HEK293 (cell line): ENCODE results near the gene CHST3.

ENCODE experiments used
- BCL11A ChIP-seq: fragments of 450-650 bp; formaldehyde crosslinking; IDR thresholded peaks from 2 replicates; pipeline ENCODE4 v1.5.1; 2016; ENCODE audit warnings: low read depth, missing biosample characterization, missing genetic modification characterization
- HOXC10 ChIP-seq: sonication (generic); formaldehyde crosslinking; IDR thresholded peaks from 2 replicates; pipeline ENCODE4 v1.8.1; 2023; ENCODE audit warnings: mild to moderate bottlenecking, missing genetic modification reagents
- IKZF3 ChIP-seq: fragments of 450-650 bp; IDR thresholded peaks from 2 replicates; pipeline ENCODE4 v1.5.0; 2018; ENCODE audit warnings: missing biosample characterization, mild to moderate bottlenecking, missing genetic modification characterization, moderate library complexity
- PATZ1 ChIP-seq: fragments of 450-650 bp; formaldehyde crosslinking; IDR thresholded peaks from 2 replicates; pipeline ENCODE4 v1.5.1; 2016; ENCODE audit warnings: missing biosample characterization, missing genetic modification characterization
- RBAK ChIP-seq: fragments of 450-650 bp; formaldehyde crosslinking; IDR thresholded peaks from 2 replicates; pipeline ENCODE4 v1.5.1; 2016; ENCODE audit warnings: missing biosample characterization, missing genetic modification characterization
- ZBTB48 ChIP-seq: fragments of 450-650 bp; formaldehyde crosslinking; IDR thresholded peaks from 2 replicates; pipeline ENCODE4 v1.5.1; 2016; ENCODE audit warnings: missing biosample characterization, missing genetic modification characterization
- ZBTB8A ChIP-seq: fragments of 450-650 bp; formaldehyde crosslinking; IDR thresholded peaks from 2 replicates; pipeline ENCODE4 v1.5.1; 2016; ENCODE audit warnings: missing biosample characterization, missing genetic modification characterization
- ZNF223 ChIP-seq: fragments of 450-650 bp; formaldehyde crosslinking; IDR thresholded peaks from 2 replicates; pipeline ENCODE4 v1.5.1; 2016; ENCODE audit warnings: missing biosample characterization, missing genetic modification characterization
- ZNF274 ChIP-seq, 2 experiments: fragments of 200-500 bp in 1 of 2; fragments of 450-650 bp in 1 of 2; sonication (Bioruptor generic) in 1 of 2; formaldehyde crosslinking in 1 of 2; IDR thresholded peaks; 2 replicates each; pipeline versions ENCODE4 v1.5.1 to v1.6.1; 2014 to 2016; ENCODE audit warnings: borderline replicate concordance in 1 of 2, inconsistent platforms in 1 of 2, low read length in 1 of 2, missing biosample characterization in 1 of 2, missing genetic modification characterization in 1 of 2
- ZNF48 ChIP-seq: fragments of 450-650 bp; formaldehyde crosslinking; IDR thresholded peaks from 2 replicates; pipeline ENCODE4 v1.5.1; 2016; ENCODE audit warnings: missing biosample characterization, missing genetic modification characterization
- ZNF501 ChIP-seq: fragments of 450-650 bp; formaldehyde crosslinking; IDR thresholded peaks from 2 replicates; pipeline ENCODE4 v1.5.1; 2016; ENCODE audit warnings: missing biosample characterization, missing genetic modification characterization
- ZNF560 ChIP-seq: fragments of 450-650 bp; formaldehyde crosslinking; IDR thresholded peaks from 2 replicates; pipeline ENCODE4 v1.5.1; 2017; ENCODE audit warnings: missing biosample characterization, missing genetic modification characterization, borderline replicate concordance
- ZNF600 ChIP-seq: fragments of 450-650 bp; formaldehyde crosslinking; IDR thresholded peaks from 2 replicates; pipeline ENCODE4 v1.5.1; 2016; ENCODE audit warnings: missing biosample characterization, missing genetic modification characterization
- ZNF610 ChIP-seq: fragments of 450-650 bp; formaldehyde crosslinking; IDR thresholded peaks from 2 replicates; pipeline ENCODE4 v1.5.1; 2016; ENCODE audit warnings: missing biosample characterization, missing genetic modification characterization, borderline replicate concordance
- ZNF692 ChIP-seq: fragments of 450-650 bp; formaldehyde crosslinking; IDR thresholded peaks from 2 replicates; pipeline ENCODE4 v1.5.1; 2016; ENCODE audit warnings: missing biosample characterization, missing genetic modification characterization
- ZNF701 ChIP-seq: fragments of 450-650 bp; formaldehyde crosslinking; IDR thresholded peaks from 2 replicates; pipeline ENCODE4 v1.5.1; 2016; ENCODE audit warnings: missing biosample characterization, missing genetic modification characterization
- ZNF704 ChIP-seq: fragments of 450-650 bp; formaldehyde crosslinking; IDR thresholded peaks from 2 replicates; pipeline ENCODE4 v1.5.1; 2016; ENCODE audit warnings: missing biosample characterization, missing genetic modification characterization
- ZNF76 ChIP-seq: fragments of 450-650 bp; formaldehyde crosslinking; IDR thresholded peaks from 2 replicates; pipeline ENCODE4; 2016; ENCODE audit warnings: low read depth, missing biosample characterization, missing genetic modification characterization, borderline replicate concordance
- ZNF791 ChIP-seq: fragments of 450-650 bp; formaldehyde crosslinking; IDR thresholded peaks from 2 replicates; pipeline ENCODE4 v1.5.1; 2016; ENCODE audit warnings: missing biosample characterization, missing genetic modification characterization
- ZNF843 ChIP-seq: fragments of 450-650 bp; formaldehyde crosslinking; IDR thresholded peaks from 2 replicates; pipeline ENCODE4 v1.5.1; 2016; ENCODE audit warnings: missing biosample characterization, missing genetic modification characterization
- ZSCAN16 ChIP-seq: fragments of 450-650 bp; formaldehyde crosslinking; IDR thresholded peaks from 2 replicates; pipeline ENCODE4 v1.5.1; 2016; ENCODE audit warnings: missing biosample characterization, missing genetic modification characterization
- ZSCAN5A ChIP-seq: fragments of 450-650 bp; formaldehyde crosslinking; IDR thresholded peaks from 2 replicates; pipeline ENCODE4 v1.5.1; 2016; ENCODE audit warnings: missing biosample characterization, missing genetic modification characterization
- TF ChIP-seq, protein P1 (sequence below): IDR thresholded peaks from 2 replicates; pipeline ENCODE4 v1.6.1; 2011; ENCODE audit warnings: mild to moderate bottlenecking, low read depth, low read length, borderline replicate concordance
- TF ChIP-seq, protein P2 (sequence below): fragments of 450-650 bp; formaldehyde crosslinking; IDR thresholded peaks from 2 replicates; pipeline ENCODE4 v1.5.1; 2016; ENCODE audit warnings: missing biosample characterization, missing genetic modification characterization, borderline replicate concordance

CHST3 gene

DNA sequence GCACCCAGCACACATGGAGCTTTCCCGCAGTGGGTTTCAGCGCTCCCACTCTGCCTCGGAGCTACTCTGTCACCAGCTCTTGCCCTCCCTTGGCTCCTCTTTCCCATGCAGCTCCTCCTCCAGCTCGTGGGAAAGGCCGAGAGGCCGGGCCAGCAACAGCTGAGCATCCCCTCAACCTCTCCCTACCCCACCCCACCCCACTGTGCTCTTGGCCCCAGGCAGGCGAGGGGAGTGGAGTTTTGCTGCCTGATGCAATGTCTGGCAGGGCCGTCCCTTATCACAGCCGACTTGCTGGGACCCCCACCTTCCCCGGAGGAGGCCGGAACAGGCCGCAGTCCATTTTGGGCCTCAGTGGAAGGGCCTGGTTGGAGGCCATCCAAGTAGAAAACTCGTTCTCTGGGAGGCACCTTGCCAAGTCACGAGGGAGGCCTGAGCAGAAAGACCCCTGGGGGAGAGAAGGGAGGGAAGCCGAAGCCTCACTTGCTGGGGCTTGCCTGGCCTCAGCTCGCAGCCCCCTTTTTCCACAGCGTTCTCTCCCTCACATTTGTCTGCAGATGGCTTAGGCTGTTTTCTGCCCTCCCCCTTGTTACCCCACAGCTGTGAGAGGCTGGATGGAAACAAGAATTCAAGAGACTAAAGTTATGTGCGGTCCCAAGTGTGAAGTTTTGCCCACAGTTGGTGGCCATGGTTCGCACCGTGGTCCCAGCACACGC, 35.3 kb downstream of the CHST3 start (continued):
- TF ChIP-seq ZSCAN5A (tag by site-specific recombination) (no peak), ZNF48 (tag by site-specific recombination) (no peak), ZNF692 (tag by site-specific recombination) (peak; percentile 73), ZNF501 (tag by site-specific recombination) (no peak), ZNF843 (no peak), PATZ1 (tag by site-specific recombination) (peak; percentile 96), ZNF560 (tag by site-specific recombination) (no peak), ZBTB48 (peak; percentile 68), ZNF274 (IDR thresholded peaks at IDR 0.05; ENCODE audit: low read length) (no peak), ZNF274 (tag by site-specific recombination; IDR thresholded peaks at IDR 0.05; ENCODE audit: borderline replicate concordance) (no peak), ZBTB8A (tag by site-specific recombination) (peak; percentile 78), BCL11A (no peak), RBAK (tag by site-specific recombination) (no peak), ZNF223 (tag by site-specific recombination) (no peak), ZNF791 (tag by site-specific recombination) (no peak), ZNF701 (tag by site-specific recombination) (no peak), HOXC10 (CRISPR knock-in tag) (no peak), ZSCAN16 (no peak), ZNF76 (tag by site-specific recombination) (no peak; the same call in 1 of the 2 replicates), ZNF610 (tag by site-specific recombination) (no peak), ZNF600 (tag by site-specific recombination) (peak; percentile 40; the same call in 1 of the 2 replicates), ZNF704 (no peak), IKZF3 (no peak)
- TF ChIP-seq, protein P1, sequence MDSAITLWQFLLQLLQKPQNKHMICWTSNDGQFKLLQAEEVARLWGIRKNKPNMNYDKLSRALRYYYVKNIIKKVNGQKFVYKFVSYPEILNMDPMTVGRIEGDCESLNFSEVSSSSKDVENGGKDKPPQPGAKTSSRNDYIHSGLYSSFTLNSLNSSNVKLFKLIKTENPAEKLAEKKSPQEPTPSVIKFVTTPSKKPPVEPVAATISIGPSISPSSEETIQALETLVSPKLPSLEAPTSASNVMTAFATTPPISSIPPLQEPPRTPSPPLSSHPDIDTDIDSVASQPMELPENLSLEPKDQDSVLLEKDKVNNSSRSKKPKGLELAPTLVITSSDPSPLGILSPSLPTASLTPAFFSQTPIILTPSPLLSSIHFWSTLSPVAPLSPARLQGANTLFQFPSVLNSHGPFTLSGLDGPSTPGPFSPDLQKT, result no peak
- TF ChIP-seq, protein P2, sequence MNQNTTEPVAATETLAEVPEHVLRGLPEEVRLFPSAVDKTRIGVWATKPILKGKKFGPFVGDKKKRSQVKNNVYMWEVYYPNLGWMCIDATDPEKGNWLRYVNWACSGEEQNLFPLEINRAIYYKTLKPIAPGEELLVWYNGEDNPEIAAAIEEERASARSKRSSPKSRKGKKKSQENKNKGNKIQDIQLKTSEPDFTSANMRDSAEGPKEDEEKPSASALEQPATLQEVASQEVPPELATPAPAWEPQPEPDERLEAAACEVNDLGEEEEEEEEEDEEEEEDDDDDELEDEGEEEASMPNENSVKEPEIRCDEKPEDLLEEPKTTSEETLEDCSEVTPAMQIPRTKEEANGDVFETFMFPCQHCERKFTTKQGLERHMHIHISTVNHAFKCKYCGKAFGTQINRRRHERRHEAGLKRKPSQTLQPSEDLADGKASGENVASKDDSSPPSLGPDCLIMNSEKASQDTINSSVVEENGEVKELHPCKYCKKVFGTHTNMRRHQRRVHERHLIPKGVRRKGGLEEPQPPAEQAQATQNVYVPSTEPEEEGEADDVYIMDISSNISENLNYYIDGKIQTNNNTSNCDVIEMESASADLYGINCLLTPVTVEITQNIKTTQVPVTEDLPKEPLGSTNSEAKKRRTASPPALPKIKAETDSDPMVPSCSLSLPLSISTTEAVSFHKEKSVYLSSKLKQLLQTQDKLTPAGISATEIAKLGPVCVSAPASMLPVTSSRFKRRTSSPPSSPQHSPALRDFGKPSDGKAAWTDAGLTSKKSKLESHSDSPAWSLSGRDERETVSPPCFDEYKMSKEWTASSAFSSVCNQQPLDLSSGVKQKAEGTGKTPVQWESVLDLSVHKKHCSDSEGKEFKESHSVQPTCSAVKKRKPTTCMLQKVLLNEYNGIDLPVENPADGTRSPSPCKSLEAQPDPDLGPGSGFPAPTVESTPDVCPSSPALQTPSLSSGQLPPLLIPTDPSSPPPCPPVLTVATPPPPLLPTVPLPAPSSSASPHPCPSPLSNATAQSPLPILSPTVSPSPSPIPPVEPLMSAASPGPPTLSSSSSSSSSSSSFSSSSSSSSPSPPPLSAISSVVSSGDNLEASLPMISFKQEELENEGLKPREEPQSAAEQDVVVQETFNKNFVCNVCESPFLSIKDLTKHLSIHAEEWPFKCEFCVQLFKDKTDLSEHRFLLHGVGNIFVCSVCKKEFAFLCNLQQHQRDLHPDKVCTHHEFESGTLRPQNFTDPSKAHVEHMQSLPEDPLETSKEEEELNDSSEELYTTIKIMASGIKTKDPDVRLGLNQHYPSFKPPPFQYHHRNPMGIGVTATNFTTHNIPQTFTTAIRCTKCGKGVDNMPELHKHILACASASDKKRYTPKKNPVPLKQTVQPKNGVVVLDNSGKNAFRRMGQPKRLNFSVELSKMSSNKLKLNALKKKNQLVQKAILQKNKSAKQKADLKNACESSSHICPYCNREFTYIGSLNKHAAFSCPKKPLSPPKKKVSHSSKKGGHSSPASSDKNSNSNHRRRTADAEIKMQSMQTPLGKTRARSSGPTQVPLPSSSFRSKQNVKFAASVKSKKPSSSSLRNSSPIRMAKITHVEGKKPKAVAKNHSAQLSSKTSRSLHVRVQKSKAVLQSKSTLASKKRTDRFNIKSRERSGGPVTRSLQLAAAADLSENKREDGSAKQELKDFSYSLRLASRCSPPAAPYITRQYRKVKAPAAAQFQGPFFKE (tag by site-specific recombination), result no peak
